Measurements from ENCODE around the gene ALKBH3.

Gene ALKBH3

DNA sequence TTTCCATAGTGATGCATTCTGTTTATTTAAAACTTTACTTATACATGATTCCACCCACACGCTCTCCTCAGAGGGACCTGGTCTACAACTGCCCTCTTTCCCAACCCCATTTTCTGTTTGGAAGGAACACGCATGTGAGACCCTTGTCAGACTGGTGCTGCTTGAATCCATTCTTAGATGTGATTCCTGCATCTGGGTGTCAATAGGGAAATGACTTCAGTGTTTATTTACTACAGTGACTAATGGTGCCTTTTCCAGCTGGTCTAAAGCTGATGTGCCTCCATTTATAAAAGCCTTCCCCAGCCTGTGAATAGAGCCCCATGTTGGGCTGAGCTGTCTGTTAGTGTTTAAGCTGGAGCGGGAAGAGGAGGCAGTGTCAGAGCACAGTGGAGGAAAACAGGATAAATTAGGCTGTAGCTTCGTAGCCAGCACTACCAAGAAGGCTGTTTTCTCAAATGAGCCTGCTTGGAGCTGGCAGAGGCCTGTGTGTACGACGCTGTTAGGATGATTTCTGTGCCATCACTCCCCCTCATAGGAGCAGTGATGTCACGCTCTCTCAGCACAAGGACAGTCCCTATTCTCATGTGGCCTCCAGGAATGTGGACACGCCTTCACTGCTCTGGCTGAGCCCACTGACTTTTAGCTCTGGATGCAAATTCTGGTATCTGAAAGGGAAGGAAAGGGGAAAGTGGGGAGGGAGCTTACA lies 42.9 kb downstream of the ALKBH3 start:
- Mint-ChIP-seq H3K36me3 (peaks cover 28% of the 10 kb centered on the region), H3K9me3 (no peaks in the 10 kb centered on the region), H3K4me3 (no peak overlapping the region), H3K27ac (no peak overlapping the region), H3K4me1 (peaks cover 14% of the 10 kb centered on the region)
- no peak for DNase-seq (ENCODE audit: low spot score in 2 of 2)
- no peak for ATAC-seq

DNA sequence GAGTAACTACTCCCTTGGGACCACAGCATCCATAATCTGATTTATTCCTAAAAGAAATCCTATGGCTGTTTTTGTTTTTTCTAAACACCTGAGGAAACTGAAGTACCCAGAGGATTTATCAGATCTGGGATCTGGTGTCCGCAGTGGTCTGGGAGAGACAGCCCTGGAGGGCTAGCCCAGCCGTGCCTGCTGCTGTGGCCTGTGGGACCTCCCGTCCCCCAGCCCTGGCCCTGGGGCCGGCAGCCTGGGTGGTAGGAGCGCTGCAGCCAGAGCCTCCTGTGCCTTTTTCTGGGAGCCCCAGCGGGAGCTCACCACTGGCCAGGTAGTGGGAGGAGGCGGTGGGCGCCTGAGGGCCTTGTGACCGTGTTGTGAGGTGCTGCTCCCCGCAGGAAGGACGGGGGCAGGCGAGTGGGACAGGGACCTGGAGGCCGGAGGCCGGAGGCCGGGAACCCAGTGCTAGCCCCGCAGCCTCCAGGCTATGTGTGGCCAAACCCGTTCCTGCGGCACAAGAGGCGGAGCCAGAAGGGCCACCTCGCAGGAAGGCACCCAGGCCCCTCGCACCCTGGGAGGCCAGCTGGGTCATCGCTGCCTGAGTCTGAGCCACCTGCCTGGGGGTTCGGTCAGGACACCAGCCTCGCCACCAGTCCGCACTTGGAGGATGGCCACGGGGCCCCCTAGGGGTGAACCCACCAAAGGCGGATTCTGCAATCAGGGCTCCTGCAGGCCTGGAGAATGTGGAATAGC lies 43.7 kb downstream of the ALKBH3 start:
- ATAC-seq, result no peak
- Mint-ChIP-seq H3K36me3 (peaks cover 23% of the 10 kb centered on the region), H3K9me3 (no peaks in the 10 kb centered on the region), H3K4me3 (no peak overlapping the region), H3K4me1 (peaks cover 14% of the 10 kb centered on the region), H3K27ac (no peak overlapping the region)
- DNase-seq (ENCODE audit: low spot score in 2 of 2), result no peak

DNA sequence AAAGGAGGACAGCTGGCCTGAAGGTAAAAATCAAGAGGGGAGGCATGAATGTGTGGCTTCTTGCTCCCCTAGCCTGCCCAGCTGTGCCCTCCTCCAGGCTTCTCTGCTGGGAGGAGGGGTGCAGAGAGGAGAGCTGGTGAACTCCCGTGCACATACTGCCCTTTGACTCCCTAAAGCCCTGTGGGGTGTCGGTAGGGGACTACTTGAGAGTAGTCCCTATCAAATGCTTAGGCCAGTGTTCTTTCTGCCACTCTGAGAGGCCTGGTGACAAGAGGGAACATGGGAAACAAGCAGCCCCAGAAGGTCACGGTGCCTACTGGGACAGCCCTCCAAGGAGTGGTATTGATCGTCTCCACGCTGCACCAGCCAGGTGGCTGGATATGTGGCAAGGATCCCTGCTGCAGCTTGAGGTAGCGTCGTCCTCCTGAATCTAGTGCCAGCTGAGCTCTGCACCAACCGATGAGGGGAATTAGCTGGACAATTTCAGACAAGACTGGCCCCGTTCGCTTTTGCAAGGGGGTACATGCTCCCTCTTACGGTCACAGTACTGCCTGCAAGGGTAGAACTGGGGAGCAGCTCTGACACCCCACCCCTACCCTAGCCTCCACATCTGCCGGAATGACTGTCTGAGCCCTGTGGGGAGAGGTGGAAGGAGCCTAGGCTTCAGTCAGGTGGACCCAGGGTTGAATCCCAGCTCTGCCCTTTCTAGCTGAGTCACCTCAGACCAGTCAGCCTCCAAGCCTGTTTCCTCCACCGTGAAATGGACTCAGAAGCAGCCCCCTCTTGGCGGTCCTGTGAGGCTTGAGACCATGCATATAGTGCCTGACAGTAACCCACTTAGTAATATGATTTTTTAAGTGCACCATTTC lies 44.7 kb downstream of the ALKBH3 start:
- DNase-seq (ENCODE audit: low spot score in 2 of 2), result no peak
- ATAC-seq, result no peak
- H3K4me1 Mint-ChIP-seq, result peaks cover 15% of the 10 kb centered on the region
- no peak overlapping the region for H3K4me3 Mint-ChIP-seq
- no peaks in the 10 kb centered on the region for H3K9me3 Mint-ChIP-seq
- peaks cover 15% of the 10 kb centered on the region for H3K36me3 Mint-ChIP-seq
- H3K27ac Mint-ChIP-seq, result no peak overlapping the region

DNA sequence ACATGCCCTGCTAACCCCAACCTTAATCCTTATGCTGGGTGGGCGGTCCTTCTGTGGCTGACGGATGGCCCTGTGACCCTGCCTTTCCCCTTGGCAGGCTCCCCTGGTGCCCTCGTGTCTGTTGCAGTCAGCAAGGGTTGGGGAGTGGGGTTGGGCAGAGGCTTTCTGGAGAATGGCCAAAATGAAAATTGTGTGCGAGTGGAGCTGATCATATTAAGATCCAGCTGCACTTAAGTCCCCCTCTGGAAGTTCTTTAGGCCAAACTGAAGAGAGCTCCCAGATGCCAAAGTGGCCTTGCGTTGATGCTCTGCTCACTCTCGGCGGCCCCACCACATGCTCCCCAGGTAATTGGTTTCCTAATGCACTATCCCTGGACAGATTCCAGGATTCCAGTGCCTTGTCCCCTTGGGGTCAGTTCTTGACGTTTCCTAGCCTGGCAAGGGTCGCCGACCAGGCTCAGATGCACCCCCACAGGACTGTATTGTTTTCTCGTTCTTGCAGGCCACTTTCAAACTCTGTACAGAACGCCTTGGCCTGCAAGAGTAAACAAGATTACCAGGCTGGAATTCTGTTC lies 45.4 kb downstream of the ALKBH3 start:
- Mint-ChIP-seq H3K36me3 (peaks cover 7% of the 10 kb centered on the region), H3K4me3 (no peak overlapping the region), H3K9me3 (no peaks in the 10 kb centered on the region), H3K27ac (no peak overlapping the region), H3K4me1 (peaks cover 15% of the 10 kb centered on the region)
- ATAC-seq, result no peak
- no peak for DNase-seq (ENCODE audit: low spot score in 2 of 2)

DNA sequence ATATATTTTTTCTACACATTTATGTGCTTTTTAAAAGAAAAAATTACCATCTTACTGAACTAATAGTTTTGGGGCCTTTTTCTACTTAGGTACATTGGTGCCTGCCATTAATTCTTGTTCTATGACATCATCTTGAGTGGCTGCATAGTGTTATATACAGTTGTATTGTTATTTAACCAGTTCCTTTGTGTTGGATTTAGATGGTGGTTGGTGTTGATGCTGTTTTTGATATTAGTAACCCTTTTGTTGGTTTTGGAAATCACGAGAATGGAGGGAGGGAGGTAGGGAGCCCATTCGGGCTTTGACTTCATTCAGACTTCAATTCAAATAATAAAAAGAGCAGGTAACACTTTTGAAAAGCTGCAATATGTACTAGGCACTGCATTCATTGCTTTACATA lies 46.4 kb downstream of the ALKBH3 start:
- H3K27ac Mint-ChIP-seq, result no peak overlapping the region
- H3K4me3 Mint-ChIP-seq, result no peak overlapping the region
- H3K4me1 Mint-ChIP-seq, result peaks cover 11% of the 10 kb centered on the region
- ATAC-seq (no peak), DNase-seq (ENCODE audit: low spot score in 2 of 2) (no peak)
- no peaks in the 10 kb centered on the region for H3K36me3 Mint-ChIP-seq
- H3K9me3 Mint-ChIP-seq, result no peaks in the 10 kb centered on the region

DNA sequence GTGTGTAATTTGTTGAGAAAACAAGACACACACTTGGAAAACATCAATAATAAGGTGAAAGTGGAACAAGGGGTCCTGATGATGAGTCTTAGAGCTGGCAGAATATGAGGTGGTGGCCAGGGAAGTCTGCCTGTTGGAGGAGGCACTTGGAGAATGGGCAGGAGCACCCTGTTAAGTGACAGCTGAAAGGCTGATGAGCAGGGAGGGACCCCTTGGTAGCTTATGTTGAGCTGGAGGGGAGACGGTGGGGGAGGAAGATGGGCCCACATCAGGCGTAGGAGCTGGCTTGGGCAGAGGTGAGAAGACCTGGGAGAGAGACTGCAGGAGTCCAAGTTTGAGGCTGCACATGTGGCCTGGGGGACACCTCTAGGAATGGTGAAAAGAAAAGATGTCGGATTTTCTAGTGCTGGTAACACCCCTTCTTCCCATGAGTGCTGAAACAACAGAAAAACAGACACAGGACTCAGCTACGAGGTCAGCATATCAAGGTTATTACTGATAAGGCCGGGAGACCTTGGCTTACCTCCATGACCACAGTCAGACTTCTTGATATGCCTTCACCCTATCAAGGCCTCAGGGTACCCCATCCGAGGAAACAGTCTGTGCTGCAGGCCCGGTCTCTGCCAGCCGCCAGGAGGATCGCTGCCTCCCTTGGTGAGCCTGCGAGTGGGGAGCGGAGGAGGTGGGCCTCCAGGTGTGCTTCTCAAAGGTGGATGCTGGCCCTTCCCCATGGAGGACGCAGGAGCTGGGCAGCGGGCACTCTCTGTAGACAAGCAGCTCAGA lies 47.5 kb downstream of the ALKBH3 start:
- ATAC-seq (no peak), DNase-seq (ENCODE audit: low spot score in 2 of 2) (no peak)
- Mint-ChIP-seq H3K9me3 (no peaks in the 10 kb centered on the region), H3K27ac (peak overlapping the region; percentile 26), H3K4me3 (no peak overlapping the region), H3K4me1 (peaks cover 11% of the 10 kb centered on the region), H3K36me3 (no peaks in the 10 kb centered on the region)

DNA sequence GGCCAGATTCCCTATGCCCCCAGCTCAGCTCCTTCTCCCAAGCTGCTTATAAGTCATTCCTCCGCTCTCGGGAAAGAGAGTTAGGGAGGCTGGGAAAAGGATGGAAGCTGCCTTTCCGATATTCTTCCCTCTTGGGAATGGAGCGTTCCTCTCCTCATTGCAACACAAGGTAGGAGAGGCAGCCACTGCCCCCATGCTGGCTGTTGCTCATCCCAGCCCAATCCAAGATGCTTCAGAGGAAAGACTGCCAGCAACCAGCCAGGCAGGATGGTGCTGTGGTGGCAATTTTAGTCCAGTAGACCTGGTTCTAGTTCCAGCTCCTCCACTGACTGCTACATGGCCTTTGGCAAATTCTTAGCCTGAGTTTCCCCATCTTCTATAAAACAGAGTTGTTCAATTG lies 48.1 kb downstream of the ALKBH3 start:
- H3K36me3 Mint-ChIP-seq, result no peaks in the 10 kb centered on the region
- H3K9me3 Mint-ChIP-seq, result no peaks in the 10 kb centered on the region
- DNase-seq (ENCODE audit: low spot score in 2 of 2) (no peak), ATAC-seq (no peak)
- peaks cover 11% of the 10 kb centered on the region for H3K4me1 Mint-ChIP-seq
- no peak overlapping the region for H3K27ac Mint-ChIP-seq
- H3K4me3 Mint-ChIP-seq, result no peak overlapping the region

DNA sequence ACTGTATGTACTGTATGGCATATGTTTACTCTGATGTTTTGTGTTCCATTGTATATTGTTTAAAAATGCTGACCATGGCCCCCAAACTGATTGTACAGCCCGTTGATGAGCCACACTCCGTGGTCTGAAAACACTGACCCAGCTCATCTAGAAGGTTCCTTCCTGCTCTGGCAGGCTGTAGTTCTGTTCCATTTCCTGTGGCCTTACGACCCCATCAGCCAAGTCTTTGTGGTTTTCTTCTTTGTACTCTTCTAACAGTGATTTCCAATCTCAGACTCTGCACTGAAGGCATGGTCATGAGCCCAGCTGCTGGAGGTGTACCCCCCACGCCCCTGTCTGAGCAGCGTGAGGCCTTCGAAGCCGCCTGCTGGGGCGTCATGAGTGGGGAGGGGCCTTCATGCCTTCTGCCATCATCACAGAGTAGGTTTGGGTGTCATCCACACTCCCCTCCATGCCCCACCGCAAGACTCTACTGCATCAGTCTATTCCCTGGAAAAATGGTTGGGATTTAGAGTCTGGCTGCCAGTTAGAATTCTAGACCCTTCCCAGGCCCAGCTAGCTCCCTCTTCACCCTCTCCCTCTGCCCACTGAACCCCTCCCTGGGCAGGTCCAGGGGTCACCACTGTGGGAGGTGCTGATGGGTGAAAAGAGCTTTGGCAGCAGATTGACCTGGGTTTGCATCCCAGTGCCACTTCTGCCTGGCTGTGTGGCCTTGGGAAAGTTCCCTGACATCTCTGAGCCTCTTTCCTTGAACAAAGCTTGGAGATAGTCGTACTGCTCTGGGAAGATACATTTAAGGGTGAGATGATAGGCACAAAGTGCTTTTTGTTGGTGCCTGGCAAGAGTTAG lies 50.5 kb downstream of the ALKBH3 start:
- peaks cover 11% of the 10 kb centered on the region for H3K4me1 Mint-ChIP-seq
- DNase-seq (ENCODE audit: low spot score in 2 of 2) (no peak), ATAC-seq (no peak)
- H3K9me3 Mint-ChIP-seq, result no peaks in the 10 kb centered on the region
- H3K36me3 Mint-ChIP-seq, result no peaks in the 10 kb centered on the region
- H3K4me3 Mint-ChIP-seq, result no peak overlapping the region
- H3K27ac Mint-ChIP-seq, result peak overlapping the region; percentile 17

DNA sequence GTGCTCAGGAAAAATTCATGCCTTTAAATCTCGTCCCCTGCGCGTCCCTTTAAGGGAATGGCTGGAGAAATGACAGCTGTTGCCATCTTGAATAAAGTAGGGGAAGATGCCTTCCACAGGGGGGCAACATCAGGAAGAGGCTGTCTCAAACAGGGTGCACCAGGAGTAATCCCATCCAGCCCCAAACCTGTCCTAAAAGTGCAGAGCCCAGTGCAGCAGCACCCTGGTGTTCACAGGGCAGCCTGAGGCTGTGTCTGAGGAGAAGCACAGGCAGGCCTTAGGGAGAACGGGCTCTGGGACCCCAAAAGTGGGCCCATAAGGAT lies 51.0 kb downstream of the ALKBH3 start:
- Mint-ChIP-seq H3K27ac (no peak overlapping the region), H3K9me3 (no peaks in the 10 kb centered on the region), H3K4me1 (peaks cover 11% of the 10 kb centered on the region), H3K4me3 (no peak overlapping the region), H3K36me3 (no peaks in the 10 kb centered on the region)
- ATAC-seq (no peak), DNase-seq (ENCODE audit: low spot score in 2 of 2) (no peak)

DNA sequence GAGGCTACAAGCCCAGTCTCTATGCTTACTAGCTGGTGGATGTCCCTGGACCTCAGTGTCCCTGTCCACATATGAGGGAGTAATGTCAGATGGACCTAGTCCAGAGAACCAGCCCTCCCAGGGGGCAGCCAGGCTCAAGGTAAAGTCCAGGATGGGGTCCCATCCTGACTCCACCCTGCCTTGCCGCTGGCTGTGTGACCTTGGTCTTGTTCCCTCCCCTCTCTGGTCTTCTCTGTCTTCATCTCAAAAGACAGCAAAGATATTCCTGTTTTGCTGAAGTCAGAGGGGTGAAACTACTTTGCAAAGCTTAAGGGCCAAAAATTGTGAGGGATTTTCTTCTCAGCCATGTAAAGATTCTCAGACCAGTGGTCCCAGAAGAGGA lies 52.6 kb downstream of the ALKBH3 start:
- peaks cover 11% of the 10 kb centered on the region for H3K4me1 Mint-ChIP-seq
- no peak overlapping the region for H3K27ac Mint-ChIP-seq
- H3K9me3 Mint-ChIP-seq, result no peaks in the 10 kb centered on the region
- ATAC-seq (no peak), DNase-seq (ENCODE audit: low spot score in 2 of 2) (no peak)
- H3K4me3 Mint-ChIP-seq, result no peak overlapping the region
- no peaks in the 10 kb centered on the region for H3K36me3 Mint-ChIP-seq

DNA sequence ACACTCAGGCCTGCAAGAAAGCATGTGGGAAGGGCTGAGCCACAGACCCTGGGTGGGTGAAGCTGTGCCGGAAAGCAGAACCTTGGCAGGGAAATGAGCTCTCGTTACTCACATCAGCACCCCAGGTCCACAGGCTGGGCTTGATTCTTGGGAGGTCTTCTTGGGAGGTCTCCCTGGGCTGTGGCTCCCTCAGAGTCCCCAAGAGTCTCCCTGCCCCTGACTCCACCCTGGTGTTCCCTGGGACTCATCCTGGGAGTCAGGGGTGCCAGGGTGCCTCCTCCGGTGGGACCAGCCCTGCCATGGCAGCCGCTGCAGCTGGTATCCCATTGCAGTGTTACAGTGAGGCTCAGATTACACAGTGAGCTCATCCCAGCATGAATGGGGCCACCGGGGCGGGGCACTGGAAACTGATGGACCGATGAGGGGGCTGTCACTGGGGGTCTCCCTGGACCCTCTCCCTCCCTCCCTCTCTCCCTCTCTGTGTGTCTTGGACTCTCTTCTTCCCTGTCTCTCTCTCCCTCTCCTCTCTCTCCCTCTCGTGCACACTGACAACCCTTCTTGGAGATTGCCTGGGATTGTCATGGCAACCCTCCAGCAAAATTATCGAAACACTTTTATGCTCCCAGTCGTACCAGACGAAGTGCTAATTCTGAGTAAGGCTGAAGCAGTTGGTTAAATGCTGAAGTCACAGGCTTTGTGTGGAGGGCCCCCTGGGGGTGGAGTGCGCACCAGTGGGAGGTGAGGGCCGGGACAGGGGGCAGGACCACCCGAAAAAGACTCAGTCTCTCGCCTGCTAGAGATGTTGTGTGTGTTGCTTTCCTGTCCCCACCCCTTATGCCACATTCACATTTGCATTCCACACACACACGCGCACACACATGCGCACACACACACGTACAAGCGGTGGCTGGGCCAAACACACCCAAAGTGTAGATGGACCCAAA lies 53.2 kb downstream of the ALKBH3 start:
- DNase-seq (ENCODE audit: low spot score in 2 of 2) (no peak), ATAC-seq (no peak)
- H3K27ac Mint-ChIP-seq, result no peak overlapping the region

DNA sequence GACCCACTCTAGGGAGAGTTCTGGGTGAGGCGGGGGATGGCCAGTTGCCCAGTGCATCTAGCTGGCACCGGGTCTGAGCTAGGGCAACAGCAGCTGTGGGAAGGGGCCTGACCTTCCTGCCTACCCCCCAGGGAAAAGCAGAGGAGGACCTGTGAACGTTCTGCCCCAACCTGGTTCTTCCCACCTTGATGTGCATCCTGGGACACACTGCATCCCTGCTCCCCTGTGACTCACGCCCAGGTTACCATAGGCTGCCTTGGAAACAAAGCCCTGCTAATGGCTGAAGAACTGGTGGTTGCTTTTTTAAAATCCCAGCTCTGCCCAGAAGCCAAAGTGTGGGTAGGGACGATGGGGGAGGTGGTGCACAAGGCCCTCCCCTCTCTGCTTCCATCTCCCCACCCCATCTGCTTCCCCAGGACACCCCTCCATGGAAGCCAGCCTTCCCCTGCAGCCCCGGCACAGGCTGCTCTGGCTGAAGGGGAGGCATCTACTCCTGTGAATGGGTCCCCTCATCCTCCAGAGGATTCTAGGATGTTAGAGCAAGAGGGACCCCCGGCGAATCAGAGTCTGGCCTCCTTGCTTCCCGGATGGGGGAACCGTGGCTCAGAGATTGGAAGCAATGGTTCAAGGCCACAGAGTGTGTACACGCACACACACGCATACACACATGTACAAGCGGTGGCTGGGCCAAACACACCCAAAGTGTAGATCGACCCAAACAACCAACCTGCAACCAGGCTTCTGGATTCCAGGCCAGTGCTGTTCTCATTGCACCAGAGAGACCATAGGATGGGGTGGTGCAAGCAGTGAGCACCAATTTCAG lies 54.2 kb downstream of the ALKBH3 start:
- ATAC-seq (no peak), DNase-seq (ENCODE audit: low spot score in 2 of 2) (no peak)
- Mint-ChIP-seq H3K9me3 (no peaks in the 10 kb centered on the region), H3K4me1 (peaks cover 11% of the 10 kb centered on the region), H3K4me3 (no peak overlapping the region), H3K27ac (no peak overlapping the region), H3K36me3 (no peaks in the 10 kb centered on the region)

More for the DNA sequence above, 53.2 kb downstream of the ALKBH3 start:
- Mint-ChIP-seq H3K9me3 (no peaks in the 10 kb centered on the region), H3K36me3 (no peaks in the 10 kb centered on the region), H3K4me1 (peaks cover 11% of the 10 kb centered on the region), H3K4me3 (no peak overlapping the region)
